ENCODE results near the gene SAMD11.
"Not testable (repeated sequence)": the region's sequence is repeated elsewhere in the genome, so short reads cannot be mapped to it uniquely, and the experiment has no call there.

SAMD11 gene

DNA sequence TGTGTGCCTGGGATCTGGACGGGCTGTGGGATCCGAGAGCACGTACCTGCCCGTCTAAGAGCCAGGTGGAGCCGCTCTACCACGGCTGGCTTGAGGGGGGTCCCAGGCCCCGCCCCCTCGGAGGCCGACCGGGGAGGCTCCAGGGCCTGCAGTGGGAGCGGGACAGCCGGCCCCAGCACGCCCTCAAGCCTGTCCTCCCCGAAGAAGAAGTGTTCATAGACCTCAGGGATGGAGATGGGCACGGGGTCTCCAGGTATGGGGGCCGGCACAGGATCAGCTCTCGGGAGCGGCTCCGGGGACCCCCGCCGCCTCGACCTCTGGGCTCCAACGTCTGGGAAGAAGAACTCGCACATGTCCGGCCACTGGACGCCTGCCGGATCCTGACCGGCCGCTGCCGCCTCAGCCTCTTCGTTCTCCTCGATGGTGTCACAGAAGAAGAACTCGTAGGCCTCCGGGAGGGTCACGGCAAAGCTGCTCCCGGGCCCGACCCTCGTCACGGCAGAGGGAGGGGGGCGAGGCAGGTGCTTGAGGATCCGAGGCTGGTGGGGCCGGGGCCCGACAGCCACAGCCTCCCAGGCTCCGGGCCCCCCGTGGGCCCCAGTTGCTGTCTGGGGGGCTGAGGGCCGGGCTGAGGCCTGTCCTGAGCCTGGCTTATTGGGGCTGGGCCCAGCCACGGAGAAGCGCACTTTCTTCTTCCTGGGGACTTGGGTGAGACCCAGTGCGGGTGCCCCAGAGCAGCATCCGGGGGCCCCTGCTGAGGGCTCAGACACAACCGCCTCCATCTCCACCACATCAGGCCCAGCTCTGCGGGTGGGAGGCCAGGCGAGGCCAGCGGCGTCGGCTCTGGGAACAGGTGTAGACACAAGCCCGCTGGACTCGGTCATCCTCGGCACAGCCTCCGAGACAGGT is 55.4 kb downstream of the SAMD11 start:
- DNase-seq = no peak

- DNase-seq = no peak
These were observed 56.0 kb downstream of the SAMD11 start for GRCh38 chr1:979744-980072.

GRCh38 chr1:980137-980571 is 56.4 kb downstream of the SAMD11 start:
- DNase-seq = no peak

- DNase-seq = no peak
These were observed 57.1 kb downstream of the SAMD11 start for GRCh38 chr1:980602-981395.

GRCh38 chr1:981491-981954 is 57.8 kb downstream of the SAMD11 start:
- DNase-seq = no peak

- no peak for DNase-seq
These were observed 58.3 kb downstream of the SAMD11 start, which contains the start of gene PERM1 for GRCh38 chr1:981955-982558. TSS of gene PERM1 (minus strand) at chr1:982093. CDS start at chr1:981029, 1,064 bp downstream.

GRCh38 chr1:982765-983436 is 59.2 kb downstream of the SAMD11 start:
- no peak for DNase-seq

DNA sequence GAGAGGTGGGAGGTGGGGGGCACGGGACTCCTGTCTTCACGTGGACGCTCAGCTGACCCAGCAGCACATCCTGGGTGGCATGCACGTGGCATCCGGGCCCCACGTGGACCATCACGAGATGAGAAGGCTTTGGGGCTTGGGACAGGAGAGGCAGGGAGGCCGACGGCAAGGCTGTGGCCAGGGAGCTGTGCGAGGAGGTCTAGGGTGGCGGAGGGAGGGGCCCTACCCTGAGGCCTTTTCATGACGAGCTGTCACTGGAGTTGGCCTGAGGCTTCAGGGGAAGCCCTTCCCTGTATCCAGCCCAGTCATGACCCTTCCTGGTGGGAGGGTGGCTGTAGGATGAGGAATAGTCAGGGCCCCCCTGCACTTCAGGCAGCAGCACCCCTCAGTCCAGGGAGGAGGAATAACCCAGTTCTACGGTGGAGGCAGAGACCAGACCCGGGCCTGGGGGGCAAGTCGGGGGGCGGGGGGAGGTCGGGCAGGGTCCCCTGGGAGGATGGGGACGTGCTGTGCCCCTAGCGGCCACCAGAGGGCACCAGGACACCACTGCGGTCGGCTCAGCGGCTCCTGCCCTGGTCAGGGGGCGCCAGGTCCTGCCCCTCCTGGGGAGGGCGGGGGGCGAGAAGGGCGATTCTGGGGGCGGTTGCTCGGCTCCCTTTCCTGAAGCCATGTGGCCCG is 60.2 kb downstream of the SAMD11 start:
- no peak for DNase-seq

DNA sequence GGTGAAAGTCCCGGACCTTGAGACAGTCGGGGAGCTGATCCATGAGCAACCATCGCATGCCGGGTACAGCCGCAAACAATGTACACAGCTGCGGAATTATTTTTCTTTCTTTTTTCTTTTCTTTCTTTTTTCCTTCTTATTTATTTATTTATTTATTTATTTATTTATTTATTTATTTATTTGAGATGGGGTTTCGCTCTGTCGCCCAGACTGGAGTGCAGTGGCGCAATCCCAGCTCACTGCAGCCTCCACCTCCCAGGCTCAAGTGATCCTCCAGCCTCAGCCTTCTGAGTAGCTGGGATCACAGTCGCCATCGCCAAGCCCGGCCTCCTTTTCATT is 60.7 kb downstream of the SAMD11 start:
- no peak for DNase-seq

DNA sequence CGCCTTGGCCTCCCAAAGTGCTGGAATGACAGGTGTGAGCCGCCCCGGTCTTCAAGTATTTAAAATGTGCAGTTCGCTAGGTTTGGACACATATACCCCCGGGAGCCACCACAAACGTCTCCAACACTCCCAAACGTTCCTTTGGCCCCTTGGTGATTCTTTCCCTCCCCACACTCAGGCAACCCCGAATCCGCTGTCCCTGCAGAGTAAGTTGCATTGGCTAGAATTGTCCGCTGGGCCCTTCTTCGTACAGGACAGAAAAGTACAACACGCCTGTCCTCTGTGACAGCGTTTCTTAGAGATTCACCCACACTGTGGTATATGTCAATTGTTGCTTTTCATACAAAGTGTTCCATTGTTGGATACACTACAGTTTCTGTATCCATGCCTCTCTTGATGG is 61.4 kb downstream of the SAMD11 start:
- no peak for DNase-seq

DNA sequence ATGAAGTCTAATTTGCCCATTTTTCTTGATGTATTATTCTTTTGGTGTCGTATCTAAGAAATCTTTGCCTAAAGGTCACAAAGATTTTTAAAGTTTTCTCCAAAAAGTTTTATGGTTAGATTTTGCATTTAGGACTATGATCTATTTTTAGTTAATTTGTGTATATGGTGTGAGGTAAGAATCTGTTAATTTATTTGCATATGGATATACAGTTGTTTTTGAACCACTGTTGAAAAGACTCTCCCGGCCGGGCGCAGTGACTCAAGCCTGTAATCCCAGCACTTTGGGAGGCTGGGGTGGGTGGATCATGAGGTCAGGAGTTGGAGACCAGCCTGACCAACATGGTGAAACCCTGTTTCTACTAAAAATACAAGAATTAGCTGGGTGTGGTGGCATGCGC is 64.3 kb downstream of the SAMD11 start:
- DNase-seq = not testable (repeated sequence)

DNA sequence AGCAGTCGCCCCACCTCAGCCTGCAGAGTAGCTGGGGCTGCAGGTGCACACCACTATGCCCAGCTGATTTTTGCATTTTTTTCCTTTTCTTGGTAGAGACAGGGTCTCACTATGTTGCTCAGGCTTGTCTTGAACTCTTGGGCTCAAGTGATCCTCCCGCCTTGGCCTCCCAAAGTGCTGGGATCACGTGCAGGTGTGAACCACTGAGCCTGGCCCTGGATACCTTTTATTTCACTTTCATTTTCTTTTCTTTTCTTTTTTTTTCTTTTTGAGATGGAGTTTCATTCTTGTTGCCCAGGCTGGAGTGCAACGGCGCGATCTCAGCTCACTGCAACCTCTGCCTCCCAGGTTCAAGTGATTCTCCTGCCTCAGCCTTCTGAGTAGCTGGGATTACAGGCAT is 67.6 kb downstream of the SAMD11 start:
- DNase-seq = not testable (repeated sequence)

DNA sequence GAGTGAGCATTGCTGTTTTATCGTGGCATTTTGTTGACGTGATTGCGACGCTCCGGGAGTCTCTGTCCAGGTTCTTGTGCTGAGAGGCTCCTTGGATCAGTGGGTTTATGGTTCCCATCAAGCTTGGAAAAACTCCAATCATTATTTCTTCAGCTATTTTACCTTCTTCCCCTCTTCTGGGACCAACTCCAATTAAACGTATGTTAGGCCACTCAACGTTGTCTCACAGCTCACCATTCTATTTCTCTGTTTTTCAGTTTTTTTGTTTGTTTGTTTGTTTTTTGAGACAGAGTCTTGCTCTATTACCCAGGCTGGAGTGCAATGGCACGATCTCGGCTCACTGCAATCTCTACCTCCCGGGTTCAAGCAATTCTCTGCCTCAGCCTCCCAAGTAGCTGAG is 68.2 kb downstream of the SAMD11 start:
- DNase-seq = no peak

- DNase-seq = no peak
These were observed 68.6 kb downstream of the SAMD11 start for GRCh38 chr1:992362-992761.

DNA sequence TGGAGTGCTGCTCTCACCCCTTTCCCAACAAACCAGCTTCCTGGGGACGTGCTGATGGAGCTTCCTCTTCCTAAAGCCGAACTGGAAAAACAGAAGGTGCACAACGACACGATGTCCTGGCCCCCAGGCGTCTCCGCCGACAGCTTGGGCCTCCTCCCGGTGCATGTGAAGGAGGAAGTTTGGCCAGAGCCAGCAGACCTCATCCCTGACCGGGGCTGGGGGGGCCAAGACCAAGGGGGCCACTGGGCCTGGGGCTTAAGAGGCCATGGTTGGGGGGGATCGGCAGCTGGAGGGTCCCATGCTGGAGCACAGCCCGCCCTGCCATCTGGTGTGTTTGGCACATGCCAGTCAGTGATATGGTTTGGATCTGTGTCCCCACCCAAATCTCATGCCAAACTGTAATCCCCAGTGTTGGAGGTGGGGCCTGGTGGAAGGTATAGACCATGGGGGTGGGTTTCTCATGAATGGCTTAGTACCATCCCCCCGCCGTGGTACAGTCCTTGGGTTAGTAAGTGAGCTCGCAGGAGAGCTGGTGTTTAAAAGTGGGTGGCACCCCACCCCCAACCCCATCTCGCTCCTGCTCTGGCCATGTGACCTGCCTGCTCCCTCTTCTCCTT is 69.8 kb downstream of the SAMD11 start:
- no peak for DNase-seq

Measured in NCI-H446 (cell line).